ENCODE results near the gene CAPN1.
A peak's percentile ranks its signal among the peaks of the same experiment; 100 is the strongest.

CAPN1 gene

DNA sequence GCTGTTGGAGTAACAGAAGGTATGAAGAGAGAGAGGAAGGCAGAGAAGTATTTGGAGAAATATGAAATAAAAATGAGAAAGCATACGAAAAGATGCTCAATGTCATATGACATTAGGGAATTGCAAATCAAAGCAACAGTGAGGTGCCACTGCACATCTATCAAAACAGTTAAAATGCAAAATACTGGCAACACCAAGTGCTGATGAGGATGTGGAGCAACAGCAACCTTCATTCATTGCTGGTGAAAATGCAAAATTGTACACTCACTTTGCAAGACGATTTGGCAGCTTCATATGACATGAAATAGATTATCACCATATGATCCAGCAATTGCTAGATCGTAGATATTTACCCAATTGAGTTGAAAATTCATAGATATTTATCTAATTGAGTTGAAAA, 21.1 kb upstream of the CAPN1 start:
- no peak for DNase-seq (ENCODE audit: low read depth)

- no peak for DNase-seq (ENCODE audit: low read depth)
Measured at GRCh38 chr11:65163684-65164083, 18.0 kb upstream of the CAPN1 start.

DNA sequence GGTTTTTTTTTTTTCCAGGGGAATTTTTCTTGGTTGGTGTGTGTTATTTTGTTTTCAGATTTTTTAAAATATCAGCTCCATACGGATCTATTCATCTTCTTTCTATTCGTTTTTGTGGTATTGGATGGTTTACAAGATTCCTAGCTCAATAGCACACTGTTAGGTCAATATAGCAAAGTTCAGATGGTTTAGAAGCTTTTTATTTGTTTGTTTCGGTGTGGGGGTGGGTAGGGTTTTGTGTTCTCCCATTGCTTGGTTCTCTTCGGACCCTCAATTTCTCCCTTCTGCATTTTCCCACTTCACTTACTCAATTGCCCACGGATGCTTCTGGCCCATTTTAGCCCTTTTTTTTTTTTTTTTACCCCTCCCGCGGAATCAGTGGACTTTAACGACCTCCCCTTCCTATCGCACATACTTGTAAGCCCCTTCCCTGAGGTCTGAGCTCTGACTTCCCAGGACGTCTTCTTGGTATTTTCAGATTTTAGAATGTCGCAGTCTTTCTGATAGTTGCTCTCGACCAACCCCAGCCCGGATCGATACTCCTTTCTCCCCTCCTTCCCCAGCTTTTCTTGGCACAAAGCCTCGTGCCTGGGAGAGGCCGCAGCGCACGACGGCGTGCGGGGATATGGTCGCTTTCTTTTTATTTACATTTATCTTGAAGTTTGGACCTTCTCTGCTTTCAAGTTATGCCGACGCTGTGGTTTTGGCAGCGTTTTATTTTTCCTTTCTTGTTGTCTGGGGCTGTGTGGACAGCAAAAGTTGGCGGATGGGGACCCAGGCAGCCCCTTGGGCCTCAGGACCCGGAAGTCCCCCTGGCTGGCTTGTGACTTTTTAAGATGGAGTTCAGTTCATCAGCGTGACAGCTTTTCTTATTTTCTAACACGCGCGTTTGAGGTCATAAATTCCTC, 16.1 kb upstream of the CAPN1 start:
- DNase-seq (ENCODE audit: low read depth), result no peak

DNA sequence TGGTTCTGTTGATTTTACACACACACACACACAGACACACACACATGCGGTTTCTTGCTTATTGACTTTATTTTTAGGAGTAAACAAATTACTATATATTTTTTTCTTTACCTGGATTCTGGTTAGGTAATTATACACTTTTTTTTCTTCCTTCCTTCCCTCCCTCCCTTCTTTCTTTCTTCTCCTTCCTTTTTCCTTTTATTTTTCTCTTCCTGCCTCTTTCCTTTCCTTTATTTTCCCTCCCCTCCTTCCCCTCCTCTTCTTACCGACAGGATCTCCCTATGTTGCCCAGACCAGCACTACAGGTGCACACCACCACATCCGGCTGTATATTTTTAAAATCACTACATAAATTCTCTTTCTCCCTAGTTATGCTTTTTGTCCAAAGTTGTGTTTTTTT, 14.8 kb upstream of the CAPN1 start:
- no peak for DNase-seq (ENCODE audit: low read depth)

DNA sequence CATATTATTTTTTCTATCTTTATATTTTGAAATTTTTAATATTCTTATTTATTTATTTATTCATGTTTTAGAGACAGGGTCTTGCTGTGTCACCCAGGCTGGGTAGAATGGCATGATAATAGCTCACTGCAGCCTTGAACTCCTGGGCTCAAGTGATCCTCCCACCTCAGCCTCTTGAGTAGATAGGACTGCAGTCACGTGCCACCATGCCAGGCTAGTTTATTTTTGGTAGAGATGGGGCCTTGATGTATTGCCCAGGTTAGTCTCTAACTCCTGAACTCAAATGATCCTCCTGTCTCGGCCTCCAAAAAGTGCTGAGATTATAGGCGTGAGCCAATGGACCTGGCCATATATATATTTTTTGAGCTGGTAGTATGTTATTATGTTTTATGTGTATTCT, 14.1 kb upstream of the CAPN1 start:
- no peak for DNase-seq (ENCODE audit: low read depth)

GRCh38 chr11:65169164-65169641, 12.5 kb upstream of the CAPN1 start:
- peak; percentile 21 for DNase-seq (ENCODE audit: low read depth)

DNA sequence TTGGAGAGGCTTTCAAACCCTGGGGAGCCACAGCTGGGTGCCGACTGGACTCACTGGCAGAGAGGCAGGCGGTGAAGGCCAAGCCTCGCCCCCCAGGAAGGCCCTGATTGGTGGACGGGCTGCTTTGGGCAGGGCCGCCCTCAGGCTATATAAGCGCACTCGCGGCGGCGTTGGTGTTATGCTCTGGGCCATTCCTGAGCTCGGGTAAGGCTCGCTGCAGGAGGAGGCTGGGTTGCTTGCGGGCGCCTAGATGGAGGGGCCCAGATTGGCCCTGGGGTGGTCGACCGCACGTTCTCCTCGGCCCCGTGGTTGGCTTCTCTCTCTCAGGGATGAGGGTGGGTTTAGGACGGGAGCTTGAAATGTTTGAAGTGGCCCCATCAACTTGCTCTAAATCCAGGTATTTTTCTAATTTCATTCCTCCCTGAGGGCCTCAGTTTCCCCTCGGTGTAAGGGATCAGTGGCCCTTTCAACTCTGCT, 11.6 kb upstream of the CAPN1 start, which contains the start of gene SPDYC:
TSS of gene SPDYC (plus strand) at position 176 of the 477 bp plus-strand sequence. CDS start 1,125 bp downstream, outside the sequence.
- no peak for DNase-seq (ENCODE audit: low read depth)

DNA sequence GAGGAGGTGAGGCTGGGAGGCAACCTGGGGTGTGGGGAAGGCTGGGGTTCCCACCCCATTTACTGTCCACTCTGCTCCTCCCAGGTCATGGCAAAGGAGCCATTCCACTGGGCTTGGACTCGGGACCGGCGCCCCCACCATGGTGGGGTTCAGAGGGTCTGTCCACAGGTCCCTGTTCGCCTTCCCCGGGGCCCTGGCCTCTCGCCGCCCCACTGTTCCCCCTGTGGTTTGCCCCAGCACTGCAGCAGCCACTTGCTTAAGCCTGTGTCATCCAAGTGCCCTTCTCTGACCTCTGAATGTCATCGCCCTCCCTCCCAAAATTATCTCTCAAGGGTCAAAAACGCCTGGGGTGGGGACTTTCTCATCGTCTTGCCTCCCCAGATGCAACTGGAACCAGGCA, 9.1 kb upstream of the CAPN1 start:
- no peak for DNase-seq (ENCODE audit: low read depth)

GRCh38 chr11:65174571-65175010, 7.1 kb upstream of the CAPN1 start:
- DNase-seq (ENCODE audit: low read depth), result peak; percentile 55

DNA sequence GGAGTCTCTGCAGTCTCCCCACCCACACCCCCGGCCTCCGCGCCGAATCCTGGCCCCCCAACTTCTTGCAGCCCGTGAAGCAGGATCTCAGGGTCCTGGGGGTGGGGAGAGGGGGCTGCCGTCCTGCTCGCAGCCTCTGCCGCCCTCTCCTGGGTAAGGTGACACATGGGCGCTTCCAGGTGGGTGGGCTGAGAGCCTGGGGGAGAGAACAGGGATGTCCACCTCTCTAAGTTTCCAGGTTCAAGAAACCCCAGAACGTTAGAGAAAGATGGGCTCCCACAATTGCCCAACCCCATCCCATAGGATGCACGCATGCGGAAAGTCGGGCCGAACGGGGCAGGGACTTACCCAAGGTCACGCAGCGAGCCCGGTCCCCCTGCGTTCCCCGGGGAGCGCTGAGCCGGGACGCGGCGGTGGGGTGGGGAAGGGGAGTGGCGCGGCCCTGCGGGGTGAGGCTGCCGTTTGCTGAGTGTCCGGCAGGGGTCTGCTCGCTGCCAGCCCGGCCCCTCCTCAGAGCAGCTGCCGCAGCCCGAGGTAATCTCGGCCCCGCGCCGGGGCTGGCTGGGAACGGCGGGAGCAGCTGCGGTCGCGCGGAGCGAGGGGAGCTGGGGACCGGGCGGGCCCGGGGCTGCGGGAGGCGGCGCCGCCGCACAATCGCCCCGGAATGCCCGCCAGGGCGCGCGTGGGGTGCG, 705 bp upstream of the CAPN1 start:
- peak; percentile 71 for DNase-seq (ENCODE audit: low read depth)

GRCh38 chr11:65182258-65183170, 786 bp downstream of the CAPN1 start:
- peak; percentile 37 for DNase-seq (ENCODE audit: low read depth)

- no peak for DNase-seq (ENCODE audit: low read depth)
Measured at GRCh38 chr11:65183201-65183891, 1.6 kb downstream of the CAPN1 start.

DNA sequence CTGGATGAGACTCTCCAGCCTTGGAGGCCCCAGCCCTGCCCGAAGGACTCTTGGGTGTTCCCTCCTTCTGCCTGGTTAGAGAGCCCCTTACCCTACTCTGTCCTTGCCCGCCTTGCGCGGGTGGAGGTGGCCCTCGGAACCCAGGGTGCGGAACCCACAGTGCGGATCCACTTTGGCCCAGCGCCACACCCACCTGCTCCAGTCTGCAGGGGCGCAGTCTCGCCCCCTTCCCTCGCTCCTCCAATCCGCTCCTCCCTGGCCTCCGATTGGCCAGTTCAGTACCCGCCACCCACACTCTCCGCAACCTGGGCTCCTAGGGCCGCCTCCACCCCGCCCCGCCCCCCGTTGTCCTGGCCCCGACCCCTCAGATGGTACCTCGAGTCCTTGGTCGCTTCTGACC, 2.4 kb downstream of the CAPN1 start:
- DNase-seq (ENCODE audit: low read depth), result no peak

GRCh38 chr11:65185171-65185570, 3.4 kb downstream of the CAPN1 start:
- DNase-seq (ENCODE audit: low read depth), result no peak

GRCh38 chr11:65185869-65186341, 4.2 kb downstream of the CAPN1 start:
- no peak for DNase-seq (ENCODE audit: low read depth)

GRCh38 chr11:65186701-65187100, 5.0 kb downstream of the CAPN1 start:
- no peak for DNase-seq (ENCODE audit: low read depth)

DNA sequence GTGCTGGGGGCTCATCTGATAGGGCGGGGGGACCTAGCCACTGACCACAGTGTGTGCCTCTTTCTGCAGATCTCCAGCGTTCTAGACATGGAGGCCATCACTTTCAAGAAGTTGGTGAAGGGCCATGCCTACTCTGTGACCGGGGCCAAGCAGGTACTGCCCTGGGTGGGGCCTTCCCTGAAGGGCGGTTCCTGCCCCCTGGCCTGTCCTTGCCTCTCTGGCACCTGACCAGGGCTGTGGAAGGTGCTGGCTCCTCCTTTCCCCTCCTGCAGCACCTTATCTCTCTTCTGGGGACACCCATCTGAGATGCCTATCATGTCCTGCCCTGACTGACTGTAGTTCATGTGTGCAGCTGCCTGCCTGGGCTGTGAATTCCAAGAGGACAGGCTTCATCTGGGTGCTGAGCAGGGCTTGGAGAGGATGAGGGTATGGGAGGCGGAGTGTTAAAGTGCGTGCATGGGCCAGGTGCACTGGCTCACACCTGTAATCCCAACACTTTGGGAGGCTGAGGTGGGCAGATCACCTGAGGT, 5.5 kb downstream of the CAPN1 start:
- no peak for DNase-seq (ENCODE audit: low read depth)

DNA sequence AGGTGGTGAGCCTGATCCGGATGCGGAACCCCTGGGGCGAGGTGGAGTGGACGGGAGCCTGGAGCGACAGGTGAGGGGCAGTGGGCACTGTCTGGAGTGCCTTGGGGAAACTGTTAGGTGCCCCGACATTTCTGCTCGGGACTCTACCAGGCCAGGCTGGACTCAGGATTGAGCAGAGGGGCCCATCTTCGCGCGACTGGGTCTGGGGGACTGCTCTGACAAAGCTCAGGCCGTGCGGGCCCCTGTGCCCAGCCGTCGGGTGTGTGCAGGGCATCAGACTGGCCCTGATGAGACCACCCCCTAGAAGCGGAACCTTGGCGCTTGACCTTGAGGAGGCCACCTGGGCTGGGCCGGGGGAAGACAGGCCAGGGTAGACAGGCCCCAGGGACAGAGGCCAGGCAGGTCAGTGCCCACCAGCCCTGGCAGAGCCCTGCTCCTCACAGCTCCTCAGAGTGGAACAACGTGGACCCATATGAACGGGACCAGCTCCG, 6.3 kb downstream of the CAPN1 start:
- DNase-seq (ENCODE audit: low read depth), result no peak

GRCh38 chr11:65188486-65188885, 6.8 kb downstream of the CAPN1 start:
- DNase-seq (ENCODE audit: low read depth), result no peak

- DNase-seq (ENCODE audit: low read depth), result no peak
Measured at GRCh38 chr11:65189191-65189590, 7.5 kb downstream of the CAPN1 start.

DNA sequence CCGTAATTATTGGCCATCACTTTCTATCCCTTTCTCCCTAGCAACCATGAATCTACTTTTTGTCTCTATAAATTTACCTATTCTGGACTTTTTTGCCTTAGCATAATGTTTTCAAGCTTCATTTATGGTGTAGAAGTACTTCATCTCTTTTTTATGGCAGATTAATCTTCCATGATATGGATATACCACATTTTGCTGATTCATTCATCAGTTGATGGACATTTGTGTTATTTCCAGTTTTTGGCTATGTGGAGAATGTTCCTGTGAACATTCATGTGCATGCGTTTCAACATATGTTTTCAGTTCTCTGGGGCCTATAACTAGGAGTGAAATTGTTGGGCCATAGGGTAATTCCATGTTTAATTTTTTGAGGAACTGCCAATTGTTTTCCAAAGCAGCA, 12.8 kb downstream of the CAPN1 start:
- DNase-seq (ENCODE audit: low read depth), result no peak

All from EH (cell line).